GM18861 (cell line): ENCODE results near the gene PDCD1.

Source experiments
- ATAC-seq: cut with Tn5 transposase; IDR thresholded peaks from one replicate; pipeline ENCODE4 v1.9.1; 2021; ENCODE audit not compliant: unreplicated experiment

Gene PDCD1

DNA sequence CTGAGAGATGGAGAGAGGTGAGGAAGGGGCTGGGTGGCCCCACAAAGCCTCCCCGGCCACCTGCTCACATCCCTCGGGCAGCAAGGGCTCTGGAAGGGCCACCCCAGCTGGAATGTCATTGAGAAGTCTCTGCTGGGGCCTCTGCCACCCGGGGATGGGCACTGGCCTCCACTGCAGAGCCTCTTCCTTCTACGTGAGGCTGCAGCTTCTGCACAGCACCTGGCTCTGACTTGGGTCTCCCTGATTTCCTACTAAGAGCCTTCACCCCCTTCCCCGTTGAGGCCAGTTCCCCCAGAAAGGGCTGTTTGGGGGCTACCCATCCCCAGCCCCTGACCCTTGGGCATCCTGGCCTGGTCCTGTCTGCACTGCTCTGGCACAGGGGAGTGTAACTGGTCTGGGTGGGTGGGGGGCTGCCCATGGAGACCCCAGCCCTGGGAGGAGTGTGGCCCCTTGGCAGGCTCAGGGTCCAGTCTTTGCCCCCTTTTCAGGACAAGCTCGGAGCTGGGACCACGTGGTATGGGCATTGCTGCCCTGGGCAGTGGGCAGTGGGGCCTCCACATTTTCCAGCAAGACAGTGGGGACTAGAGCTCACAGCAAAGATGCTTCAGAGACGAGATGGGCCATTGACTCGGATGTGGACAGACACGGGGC is 5.6 kb downstream of the PDCD1 start:
- ATAC-seq, result no peak

DNA sequence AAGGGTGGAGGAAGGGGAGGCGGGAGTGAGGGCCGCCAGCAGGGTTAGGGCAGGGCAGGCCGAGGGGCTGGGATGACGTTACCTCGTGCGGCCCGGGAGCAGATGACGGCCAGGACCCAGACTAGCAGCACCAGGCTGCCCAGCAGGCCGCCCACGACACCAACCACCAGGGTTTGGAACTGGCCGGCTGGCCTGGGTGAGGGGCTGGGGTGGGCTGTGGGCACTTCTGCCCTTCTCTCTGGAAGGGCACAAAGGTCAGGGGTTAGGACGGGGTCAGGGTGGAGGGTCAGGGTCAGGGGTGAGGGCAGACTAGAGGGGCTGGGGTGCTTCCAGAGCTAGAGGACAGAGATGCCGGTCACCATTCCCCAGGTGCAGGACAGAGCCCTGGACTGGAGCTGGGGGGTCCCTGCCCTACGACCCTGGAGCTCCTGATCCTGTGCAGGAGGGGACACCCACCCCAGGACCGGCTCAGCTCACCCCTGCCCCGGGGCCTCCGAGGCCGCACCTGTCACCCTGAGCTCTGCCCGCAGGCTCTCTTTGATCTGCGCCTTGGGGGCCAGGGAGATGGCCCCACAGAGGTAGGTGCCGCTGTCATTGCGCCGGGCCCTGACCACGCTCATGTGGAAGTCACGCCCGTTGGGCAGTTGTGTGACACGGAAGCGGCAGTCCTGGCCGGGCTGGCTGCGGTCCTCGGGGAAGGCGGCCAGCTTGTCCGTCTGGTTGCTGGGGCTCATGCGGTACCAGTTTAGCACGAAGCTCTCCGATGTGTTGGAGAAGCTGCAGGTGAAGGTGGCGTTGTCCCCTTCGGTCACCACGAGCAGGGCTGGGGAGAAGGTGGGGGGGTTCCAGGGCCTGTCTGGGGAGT is 6.3 kb downstream of the PDCD1 start:
- no peak for ATAC-seq

DNA sequence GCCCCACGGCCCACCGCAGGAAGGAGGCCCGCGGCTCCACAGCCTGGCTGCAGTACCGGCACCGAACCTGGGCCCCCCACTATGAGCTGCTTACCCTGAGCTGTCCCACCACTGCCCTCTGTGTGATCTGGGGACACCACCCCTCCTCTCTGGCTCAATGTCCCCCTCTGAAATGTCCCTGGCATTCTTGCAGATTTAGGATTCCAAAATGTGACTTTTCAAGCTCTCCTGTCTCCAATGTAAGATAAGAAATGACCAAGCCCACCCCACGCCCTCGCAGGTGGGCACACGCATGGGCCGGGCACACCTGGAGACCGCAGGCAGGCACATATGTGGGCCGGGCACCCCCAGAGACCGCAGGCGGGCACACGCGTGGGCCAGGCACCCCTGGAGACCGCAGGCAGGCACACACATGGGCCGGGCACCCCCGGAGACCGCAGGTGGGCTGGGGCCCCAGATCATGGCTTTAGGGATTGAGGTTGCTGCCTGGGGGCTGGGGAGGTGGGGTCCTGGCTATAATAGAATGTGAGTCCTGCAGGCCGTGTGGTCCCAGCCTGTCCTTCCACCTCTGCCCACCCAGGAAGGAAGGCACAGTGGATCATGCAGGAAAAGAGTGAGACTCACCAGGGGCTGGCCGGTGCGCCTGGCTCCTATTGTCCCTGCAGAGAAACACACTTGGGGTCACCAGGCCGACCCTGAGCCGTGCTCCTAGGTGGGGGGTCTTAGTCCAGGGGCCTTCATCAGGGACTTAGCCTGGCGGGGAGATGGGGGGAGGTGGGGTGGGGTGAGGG is 7.2 kb downstream of the PDCD1 start:
- no peak for ATAC-seq

DNA sequence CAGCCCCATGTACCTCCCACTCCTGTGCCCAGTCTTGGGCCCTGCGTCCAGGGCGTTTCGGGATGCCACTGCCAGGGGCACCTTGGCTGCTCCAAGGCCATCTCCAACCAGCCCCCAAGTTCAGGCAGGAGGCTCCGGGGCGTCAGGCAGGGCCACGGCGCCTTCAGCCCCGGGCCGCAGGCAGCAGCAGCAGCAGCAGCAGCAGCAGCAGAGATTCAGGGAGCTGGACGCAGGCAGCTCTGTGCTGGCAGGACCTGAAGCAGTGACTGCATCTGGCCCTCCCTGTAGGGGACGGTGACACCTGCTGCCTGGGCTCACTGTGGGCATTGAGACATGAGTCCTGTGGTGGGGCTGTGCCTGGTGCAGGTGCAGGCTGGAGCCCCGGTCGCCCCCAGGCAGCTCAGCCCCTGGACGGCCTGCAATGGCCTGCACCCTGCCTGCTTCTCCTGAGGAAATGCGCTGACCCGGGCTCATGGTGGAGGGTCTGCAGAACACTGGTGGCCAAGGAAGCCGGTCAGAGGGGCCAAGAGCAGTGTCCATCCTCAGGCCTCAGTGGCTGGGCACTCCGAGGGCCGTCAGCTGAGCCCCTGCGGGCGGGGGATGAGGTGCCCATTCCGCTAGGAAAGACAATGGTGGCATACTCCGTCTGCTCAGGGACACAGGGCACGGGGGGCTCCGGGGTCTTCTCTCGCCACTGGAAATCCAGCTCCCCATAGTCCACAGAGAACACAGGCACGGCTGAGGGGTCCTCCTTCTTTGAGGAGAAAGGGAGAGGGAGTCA is 8.0 kb downstream of the PDCD1 start:
- no peak for ATAC-seq

DNA sequence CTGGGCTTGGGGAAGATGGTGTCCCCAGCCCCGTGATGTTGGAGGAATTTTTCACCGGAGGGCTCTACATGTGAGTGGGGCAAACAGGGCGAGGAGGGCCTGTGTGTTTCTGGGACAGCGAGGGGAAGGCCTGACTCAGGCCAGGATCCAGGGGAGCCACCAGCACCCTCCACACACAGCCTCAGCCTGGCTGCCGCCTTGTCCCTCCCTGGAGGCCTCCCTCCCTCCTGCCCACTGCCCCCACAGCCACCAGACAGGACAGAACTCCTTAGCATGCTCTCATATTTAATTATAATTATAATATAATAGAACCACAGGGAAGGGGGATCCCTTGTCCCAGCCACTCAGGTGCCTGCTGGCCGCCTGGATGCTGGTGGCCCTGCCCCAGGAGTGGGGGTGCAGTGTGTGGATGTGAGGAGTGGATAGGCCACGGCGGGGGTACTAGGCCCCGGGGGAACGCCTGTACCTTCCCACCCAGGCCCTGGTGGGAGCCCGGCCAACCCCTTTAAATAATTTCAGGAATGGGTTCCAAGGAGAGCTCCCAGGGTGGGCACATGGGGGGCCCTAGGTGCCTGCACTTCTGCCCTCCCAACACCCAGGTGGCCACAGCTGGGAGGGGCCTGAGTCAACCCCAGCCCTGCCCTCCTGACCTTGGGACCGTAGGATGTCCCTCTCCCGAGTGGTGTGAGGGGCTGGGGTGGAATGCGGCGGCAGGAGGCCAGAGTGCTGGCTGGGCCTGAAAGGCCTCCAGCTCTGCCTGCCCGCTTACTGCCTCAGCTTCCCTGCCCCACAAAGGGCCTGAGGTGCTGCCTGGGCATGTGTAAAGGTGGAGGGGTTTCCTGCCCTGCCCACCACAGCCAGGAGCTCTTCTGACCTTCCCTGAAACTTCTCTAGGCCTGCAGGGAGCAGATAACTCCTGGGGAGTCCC is 8.8 kb downstream of the PDCD1 start:
- no peak for ATAC-seq

DNA sequence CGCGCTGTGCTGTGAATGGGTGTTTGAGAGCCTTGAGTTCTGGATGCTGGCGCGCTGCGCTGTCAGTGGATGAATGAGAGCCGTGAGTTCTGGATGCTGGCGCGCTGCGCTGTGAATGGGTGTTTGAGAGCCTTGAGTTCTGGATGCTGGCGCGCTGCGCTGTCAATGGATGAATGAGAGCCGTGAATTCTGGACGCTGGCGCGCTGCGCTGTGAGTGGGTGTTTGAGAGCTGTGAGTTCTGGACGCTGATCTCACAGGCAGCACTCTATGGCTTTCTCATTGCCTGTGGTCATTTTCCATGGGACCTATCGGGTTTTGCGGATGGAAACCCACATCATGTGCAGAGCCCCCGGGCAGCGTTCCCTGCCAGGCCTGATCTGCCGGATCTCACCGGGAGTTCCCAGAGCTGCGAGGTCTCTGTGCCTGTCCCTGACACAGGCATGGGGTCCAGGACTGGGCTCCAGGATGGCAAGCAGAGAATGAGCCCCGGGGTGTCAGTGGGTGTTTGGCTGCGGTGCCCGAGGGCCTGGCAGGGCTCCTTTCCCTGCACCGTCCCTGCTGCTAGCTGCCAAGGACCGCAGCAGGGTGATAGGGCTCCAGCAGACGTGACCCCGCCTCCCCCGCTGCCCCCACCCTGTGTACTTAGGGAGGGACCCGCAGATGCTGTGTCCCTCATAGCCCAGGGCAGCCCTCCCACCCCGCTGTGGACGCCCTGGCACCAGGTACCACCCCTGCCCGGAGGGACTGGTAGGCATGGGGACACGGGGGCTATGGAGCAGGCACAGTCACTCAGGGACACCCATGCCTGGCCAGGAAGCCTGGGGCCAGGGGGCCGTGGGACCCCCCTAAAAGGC is 9.7 kb downstream of the PDCD1 start:
- no peak for ATAC-seq

DNA sequence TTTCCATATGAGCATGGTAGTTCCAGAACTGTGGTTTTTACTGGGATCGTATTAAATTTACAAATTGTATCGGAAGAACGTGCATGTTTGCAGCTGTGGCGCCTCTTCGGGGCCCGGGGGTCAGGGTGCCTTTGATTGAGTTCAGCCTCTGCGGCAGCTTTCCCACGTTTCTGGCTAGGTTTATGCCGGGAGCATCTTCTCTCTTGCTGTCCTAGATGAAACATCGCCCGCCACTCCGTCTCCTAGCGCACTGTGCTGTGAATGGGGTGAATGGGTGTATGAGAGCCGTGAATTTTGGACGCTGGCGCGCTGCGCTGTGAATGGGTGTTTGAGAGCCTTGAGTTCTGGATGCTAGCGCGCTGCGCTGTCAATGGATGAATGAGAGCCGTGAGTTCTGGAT is 12.3 kb downstream of the PDCD1 start:
- ATAC-seq, result no peak

DNA sequence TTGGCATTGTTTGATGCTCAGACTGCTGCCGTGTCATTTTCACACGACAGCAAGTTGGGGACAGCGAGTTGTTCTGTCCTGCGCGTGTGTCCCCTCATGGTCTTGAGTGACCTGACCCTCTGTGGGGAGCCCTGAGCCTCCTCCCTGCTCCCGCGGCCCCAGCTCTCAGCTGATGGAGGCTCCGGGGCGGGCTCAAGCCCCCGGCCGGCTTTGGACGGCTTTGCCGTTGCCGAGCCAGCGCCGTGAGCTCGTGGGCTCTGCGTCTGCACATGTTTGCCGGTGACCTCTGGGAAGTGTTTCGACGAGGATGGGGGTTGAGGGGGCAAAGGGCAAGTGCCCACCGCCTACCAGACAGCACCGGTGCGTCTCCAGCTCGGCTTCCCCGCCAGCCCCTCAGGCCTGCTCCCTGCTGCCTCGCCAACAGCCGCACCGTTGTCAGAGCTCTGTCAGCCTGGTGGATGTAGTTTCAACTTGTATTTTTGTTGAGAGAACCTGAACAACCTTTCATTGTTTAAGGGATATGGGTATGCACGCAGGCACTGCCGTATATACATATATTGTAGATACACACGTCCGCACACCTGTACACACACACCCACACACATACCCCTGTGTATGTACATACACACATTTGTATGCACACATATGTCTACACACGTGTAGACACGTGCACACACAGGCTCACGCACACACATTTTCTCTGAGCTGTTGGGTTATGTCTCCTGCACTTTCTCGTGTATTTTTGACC is 13.7 kb downstream of the PDCD1 start:
- no peak for ATAC-seq

DNA sequence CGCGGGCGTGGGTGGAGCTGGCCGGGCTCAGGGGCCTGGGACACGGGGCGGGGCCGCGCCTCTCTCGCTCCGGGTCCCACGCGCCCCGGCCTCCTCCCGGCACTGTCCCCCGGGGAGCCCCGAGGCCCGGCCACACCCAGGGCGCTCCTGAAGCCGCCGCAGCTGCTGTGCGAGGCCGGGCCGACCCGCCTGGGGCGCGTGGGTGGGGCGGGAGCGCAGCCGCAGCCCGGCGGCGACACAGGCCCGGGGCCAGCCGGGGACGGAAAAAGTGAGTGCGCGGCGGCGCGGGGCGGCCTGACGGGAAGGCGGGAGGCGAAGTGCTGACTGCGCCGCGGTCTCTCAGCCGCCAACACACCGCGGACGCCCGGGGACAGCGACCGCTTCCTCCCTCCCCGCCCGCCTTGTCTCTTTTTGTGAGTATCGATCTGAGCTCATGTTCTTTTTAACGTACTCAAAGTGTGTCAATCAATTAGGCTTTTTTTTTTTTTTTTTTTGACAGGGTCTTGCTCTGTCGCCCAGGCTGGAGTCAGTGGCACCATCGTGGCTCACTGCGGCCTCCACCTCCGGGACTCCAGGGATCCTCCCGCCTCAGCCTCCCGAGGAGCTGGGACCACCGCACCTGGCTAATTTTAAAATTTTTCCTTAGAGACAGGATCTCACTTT is 14.5 kb downstream of the PDCD1 start:
- ATAC-seq, result peak; percentile 48

DNA sequence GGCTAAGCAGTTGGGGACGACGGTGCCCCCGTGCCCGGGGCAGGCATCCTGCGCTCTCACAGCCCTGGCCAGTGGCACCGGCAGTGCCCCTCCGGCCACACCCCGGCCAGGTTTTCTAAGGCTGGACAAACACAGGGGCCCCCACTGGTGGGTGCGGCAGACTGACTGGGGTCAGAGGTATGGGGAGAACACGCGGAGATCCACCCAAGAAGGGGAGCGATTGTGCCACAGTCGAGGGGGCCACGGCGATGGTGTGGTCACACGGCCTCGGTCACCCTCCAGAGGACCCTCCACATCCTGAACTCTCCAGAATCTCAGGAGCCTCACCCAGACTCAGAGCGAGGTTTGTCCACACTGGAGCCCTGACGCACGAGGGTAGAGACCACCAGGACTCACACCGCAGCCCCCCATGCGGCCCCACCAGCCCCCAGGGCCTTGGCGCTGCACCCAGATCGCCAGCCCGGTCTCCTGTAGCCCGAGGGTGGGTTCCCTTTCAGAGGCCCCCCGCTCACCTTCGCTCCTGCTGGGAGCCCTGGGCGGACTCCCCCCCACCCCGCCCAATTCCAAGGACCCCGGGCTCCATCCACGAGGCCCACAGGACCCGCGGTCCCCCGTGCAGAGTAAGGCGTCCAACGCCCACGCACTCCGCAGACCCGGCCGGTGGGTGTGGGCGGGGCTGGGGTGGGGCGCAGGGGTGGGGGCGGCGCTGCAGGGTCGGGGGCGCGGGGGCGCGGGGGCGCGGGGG is 15.2 kb downstream of the PDCD1 start:
- no peak for ATAC-seq

DNA sequence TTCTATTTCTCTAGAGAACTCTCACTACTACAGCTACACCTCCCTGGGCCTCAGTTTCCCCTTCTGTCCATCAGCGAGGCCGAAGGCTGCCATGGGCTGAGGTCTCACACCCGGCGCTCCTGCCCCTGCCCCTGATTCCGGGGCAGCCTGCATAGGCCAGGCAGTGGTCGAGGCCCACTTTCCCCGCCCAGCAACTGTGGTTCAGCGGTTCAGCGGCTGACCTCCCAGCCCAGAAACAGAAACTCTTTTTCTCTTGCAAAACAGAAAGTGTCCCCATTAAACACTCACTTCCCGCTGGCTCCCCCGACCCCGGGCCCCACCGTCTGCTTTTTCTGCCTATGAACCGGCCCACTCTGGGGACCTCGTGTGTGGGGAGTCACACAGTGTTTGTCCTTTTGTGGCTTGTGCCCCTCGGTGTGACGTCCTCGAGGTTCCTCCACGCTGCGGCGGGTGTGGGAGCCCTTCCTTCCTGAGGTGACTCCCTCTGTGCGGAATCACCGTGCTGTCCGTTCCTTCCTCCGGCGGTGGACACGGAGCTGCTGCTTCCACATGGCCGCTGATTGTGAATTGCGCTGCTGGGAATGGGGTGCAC is 16.0 kb downstream of the PDCD1 start:
- ATAC-seq, result no peak

DNA sequence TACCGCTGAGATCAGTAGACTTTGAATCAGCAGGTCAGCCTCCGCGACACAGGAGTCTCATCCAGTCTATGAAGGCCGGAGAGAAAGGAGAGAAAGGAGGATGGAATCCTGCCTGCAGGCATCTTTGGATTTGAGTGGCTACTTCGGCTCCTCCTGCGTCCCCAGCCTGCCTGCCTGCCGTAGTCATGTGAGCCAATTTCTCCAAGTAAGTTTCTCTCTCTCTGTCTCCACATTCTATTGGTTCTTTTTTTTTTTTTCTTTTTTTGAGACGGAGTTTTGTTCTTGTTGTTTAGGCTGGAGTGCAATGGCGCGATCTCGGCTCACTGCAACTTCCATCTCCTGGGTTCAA is 16.7 kb downstream of the PDCD1 start:
- no peak for ATAC-seq

DNA sequence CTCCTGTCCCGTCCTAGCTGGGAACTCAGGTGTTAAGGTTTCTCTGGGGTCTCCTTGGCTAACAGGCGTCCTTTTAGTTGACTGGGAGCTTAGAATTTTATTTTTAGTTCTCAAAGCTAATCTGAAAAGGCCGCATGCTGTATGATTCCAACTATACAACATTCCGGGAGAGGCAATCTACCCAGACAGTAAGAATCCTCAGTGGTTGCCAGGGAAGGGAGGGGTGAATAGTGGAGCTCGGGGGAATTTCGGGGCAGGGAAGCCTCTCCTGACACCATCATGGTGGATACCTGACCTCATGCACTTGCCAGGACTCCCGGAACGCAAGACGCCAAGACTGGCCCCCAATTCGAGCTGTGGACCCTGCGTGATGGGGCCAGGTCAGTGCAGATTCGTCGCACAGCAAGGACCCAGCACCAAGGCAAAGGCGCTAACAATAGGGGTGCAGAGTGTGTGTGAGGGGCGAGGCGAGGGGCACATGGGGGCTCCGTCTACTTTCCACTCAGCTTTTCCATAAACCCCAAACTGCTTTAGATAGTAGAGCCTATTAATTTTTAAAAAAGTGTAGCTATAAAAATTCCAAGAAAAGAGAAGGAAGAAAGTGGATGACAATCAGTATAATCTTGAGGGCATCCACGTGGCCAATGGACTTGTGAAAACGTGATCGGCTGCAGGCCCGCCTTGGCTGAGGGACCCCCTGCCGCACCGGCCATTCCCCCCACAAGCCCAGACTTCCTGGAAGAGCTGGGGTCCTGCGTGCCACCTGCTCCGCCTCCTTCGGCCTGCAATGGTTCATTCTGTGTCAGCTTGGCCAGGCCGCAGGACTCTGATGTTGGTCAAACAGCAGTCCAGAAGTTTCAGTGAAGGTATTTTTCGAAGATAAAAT is 17.3 kb downstream of the PDCD1 start:
- ATAC-seq, result no peak

DNA sequence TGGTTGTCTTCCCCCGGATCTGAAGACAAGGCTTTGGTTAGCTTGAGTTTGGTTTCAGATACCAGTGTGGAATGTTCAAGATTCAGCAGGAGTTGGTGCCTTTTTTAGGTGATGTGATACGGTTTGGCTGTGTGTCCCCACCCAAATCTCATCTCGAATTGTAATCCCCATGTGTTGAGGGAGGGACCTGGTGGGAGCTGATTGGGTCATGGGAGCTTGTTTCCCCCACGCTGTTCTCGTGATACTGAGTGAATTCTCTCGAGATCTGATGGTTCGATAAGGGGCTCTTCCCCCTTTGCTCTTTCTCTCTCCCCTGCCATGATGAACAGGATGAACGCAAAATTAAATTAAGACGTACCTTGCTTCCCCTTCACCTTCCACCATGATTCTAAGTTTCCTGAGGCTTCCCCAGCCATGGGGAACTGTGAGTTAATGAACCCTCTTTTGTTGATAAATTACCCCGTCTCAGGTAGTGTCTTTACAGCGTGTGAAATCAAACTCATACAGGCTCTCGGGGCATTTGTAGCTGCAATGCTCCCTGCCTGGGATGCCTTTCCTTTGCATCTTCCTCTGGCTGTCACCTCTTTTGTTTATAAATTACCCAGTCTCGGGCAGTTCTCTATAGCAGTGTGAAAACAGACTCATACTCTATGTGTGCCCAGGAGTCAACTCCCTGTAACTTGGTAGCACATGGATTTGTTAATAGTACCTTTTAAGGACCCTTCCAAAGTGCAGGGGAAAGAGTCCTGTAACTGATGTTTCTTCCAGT is 21.3 kb downstream of the PDCD1 start:
- no peak for ATAC-seq

DNA sequence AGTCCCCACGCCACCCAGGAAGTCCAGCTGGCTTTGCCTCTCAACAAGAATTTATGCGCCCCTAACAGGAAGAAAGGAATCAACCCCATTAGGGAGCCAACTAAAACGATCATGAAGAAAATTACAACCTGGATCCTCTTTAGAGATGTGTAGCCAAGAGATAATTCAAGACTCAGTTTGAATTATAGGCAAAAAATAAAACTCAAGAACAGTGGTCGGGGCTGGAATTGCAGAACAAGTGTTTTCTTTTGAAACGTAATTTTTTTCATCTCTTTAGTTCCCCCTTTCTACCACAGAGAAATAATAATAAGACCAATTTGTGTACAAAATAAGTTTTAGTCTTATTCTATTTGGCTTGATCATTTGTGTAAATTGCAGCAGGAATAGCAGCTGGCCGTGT is 22.4 kb downstream of the PDCD1 start:
- no peak for ATAC-seq
